ENCODE measurements around the gene NDUFA3. TPM values are rescaled to one million over a fixed set of nuclear protein-coding genes. Genes with fewer than 3 reads are reported as not detected.

NDUFA3 gene
- total and polyA plus RNA-seq, 2 of the 13 experiments (the other 11 are each of a cell fraction or from before 2014, with no cell fraction given), result 31.6 to 75.4 TPM

GRCh38 chr19:54137699-54138488, 35.2 kb downstream of the NDUFA3 start, which contains the start of gene CNOT3 (continued):
- peak; percentile 83 for TF ChIP-seq PHF8 (CRISPR knock-in tag; IDR thresholded peaks at IDR 0.05)
- TF ChIP-seq ZNF678 (CRISPR knock-in tag; IDR thresholded peaks at IDR 0.05), result no peak
- 0 out of 2 replicates have a peak, but pooled peaks have one; percentile 66 for TF ChIP-seq SNAPC2 (CRISPR knock-in tag; IDR thresholded peaks at IDR 0.05)
- no peak for TF ChIP-seq CHD4 (IDR thresholded peaks at IDR 0.05; ENCODE audit: borderline replicate concordance, low read length)
- no peak for TF ChIP-seq ZNF788 (CRISPR knock-in tag; IDR thresholded peaks at IDR 0.05; ENCODE audit: borderline replicate concordance)
- peak; percentile 43 for TF ChIP-seq ERF (CRISPR knock-in tag; IDR thresholded peaks at IDR 0.05)
- no peak for TF ChIP-seq ETS1 (CRISPR knock-in tag; IDR thresholded peaks at IDR 0.05)
- TF ChIP-seq ARID4A (CRISPR knock-in tag; IDR thresholded peaks at IDR 0.05; ENCODE audit: borderline replicate concordance), result peak; percentile 40
- no peak for TF ChIP-seq ZNF782 (CRISPR knock-in tag; IDR thresholded peaks at IDR 0.05; ENCODE audit: borderline replicate concordance)
- 0 out of 2 replicates have a peak, but pooled peaks have one; percentile 55 for TF ChIP-seq BATF2 (CRISPR knock-in tag; IDR thresholded peaks at IDR 0.05)
- no peak for TF ChIP-seq NR2C2 (CRISPR knock-in tag; IDR thresholded peaks at IDR 0.05; ENCODE audit: borderline replicate concordance)
- TF ChIP-seq ZMYM3 (CRISPR knock-in tag; IDR thresholded peaks at IDR 0.05), result no peak
- TF ChIP-seq THAP8 (CRISPR knock-in tag; IDR thresholded peaks at IDR 0.05; ENCODE audit: borderline replicate concordance), result peak; percentile 70; the same call in 1 of the 2 replicates
- TF ChIP-seq SATB2 (CRISPR knock-in tag; IDR thresholded peaks at IDR 0.05), result no peak
- TF ChIP-seq SNRNP70 (IDR thresholded peaks at IDR 0.05; ENCODE audit: low read depth, low read length), result no peak
- TF ChIP-seq ZNF83 (CRISPR knock-in tag; IDR thresholded peaks at IDR 0.05; ENCODE audit: borderline replicate concordance), result no peak
- 0 out of 2 replicates have a peak, but pooled peaks have one; percentile 17 for TF ChIP-seq POGK (CRISPR knock-in tag; conservative IDR thresholded peaks at IDR 0.05)
- no peak for TF ChIP-seq MAZ (IDR thresholded peaks at IDR 0.05; ENCODE audit: borderline replicate concordance, low read depth, low read length)
- TF ChIP-seq MAZ (CRISPR knock-in tag; IDR thresholded peaks at IDR 0.05; ENCODE audit: low read depth), result peak; percentile 60; the same call in 1 of the 2 replicates
- peak; percentile 45 for TF ChIP-seq HNRNPK (IDR thresholded peaks at IDR 0.05; ENCODE audit: low read depth, low read length, poor library complexity, severe bottlenecking)
